SK-N-SH (cell line): ENCODE measurements around the gene OLFM4. TPM values are rescaled to one million over a fixed set of nuclear protein-coding genes. Genes with fewer than 3 reads are reported as not detected.
A peak's percentile ranks its signal among the peaks of the same experiment; 100 is the strongest.

ENCODE experiments used
- CTCF ChIA-PET: fragments of 300-600, 350-600 bp; formaldehyde crosslinking; extraction: SDS; loops from one replicate; lab custom pipeline; 2021; lab: Yijun Ruan, JAX
- POLR2A ChIA-PET: fragments of 350-600 bp; sonication (Branson Sonifier 250); formaldehyde crosslinking; extraction: SDS; loops from one replicate; lab custom pipeline; 2020; ENCODE audit warnings: antibody characterized with exemption, inconsistent platforms; lab: Yijun Ruan, JAX
- DNase-seq: peaks from one replicate; pipeline ENCODE4 v3.0.0; 2012
- H2AFZ ChIP-seq: fragments of 200-600 bp; sonication (generic); 2 replicates; pipeline ENCODE4 v1.8.1; 2016; ENCODE audit warnings: antibody characterized with exemption, mild to moderate bottlenecking, low read depth
- H3F3A ChIP-seq: fragments of 200-600 bp; sonication (generic); replicated peaks from 2 replicates; pipeline ENCODE3; 2016; ENCODE audit warnings: antibody characterized with exemption, mild to moderate bottlenecking; ENCODE audit not compliant: insufficient read depth
- H3K27ac ChIP-seq, 2 experiments: fragments of 200-500 bp in 1 of 2; fragments of 200-600 bp in 1 of 2; sonication (Bioruptor generic) in 1 of 2; sonication (generic), shearing (Covaris generic) in 1 of 2; 2 replicates each; pipeline versions ENCODE4 v1.5.1 to v1.6.1; 2014 to 2016; ENCODE audit warnings: low read depth in 2 of 2, inconsistent platforms in 1 of 2, low read length in 1 of 2, mild to moderate bottlenecking in 1 of 2, mixed read lengths in 1 of 2
- H3K27me3 ChIP-seq: fragments of 200-600 bp; sonication (generic), shearing (Covaris generic); 2 replicates; pipeline ENCODE4 v1.6.1; 2016; ENCODE audit warnings: mixed run types; ENCODE audit not compliant: insufficient read depth
- H3K36me3 ChIP-seq, 2 experiments: fragments of 200-500 bp in 1 of 2; fragments of 200-600 bp in 1 of 2; sonication (Bioruptor generic) in 1 of 2; sonication (generic) in 1 of 2; replicated peaks in 1 of 2; 2 replicates each; pipeline versions ENCODE3 to v1.5.1; 2014 to 2016; ENCODE audit warnings: low read length in 1 of 2, mild to moderate bottlenecking in 1 of 2; ENCODE audit not compliant: insufficient read depth in 2 of 2, control insufficient read depth in 1 of 2
- H3K4me1 ChIP-seq, 2 experiments: fragments of 200-500 bp in 1 of 2; fragments of 200-600 bp in 1 of 2; sonication (Bioruptor generic) in 1 of 2; sonication (generic), shearing (Covaris generic) in 1 of 2; 2 replicates each; pipeline versions ENCODE4 v1.5.1 to v1.6.1; 2014 to 2016; ENCODE audit warnings: low read depth in 1 of 2, low read length in 1 of 2, mixed run types in 1 of 2; ENCODE audit not compliant: insufficient read depth in 2 of 2, control insufficient read depth in 1 of 2
- H3K4me2 ChIP-seq: fragments of 200-600 bp; sonication (generic), shearing (Covaris generic); 2 replicates; pipeline ENCODE4 v1.6.1; 2017; ENCODE audit warnings: mixed run types
- H3K4me3 ChIP-seq, 2 experiments: fragments of 200-500 bp in 1 of 2; fragments of 200-600 bp in 1 of 2; sonication (Bioruptor generic) in 1 of 2; sonication (generic), shearing (Covaris generic) in 1 of 2; 2 replicates each; pipeline versions ENCODE4 v1.5.1 to v1.8.1; 2014 to 2016; ENCODE audit warnings: low read depth in 2 of 2, inconsistent platforms in 1 of 2, low read length in 1 of 2, mild to moderate bottlenecking in 1 of 2, mixed read lengths in 1 of 2, moderate library complexity in 1 of 2
- H3K79me2 ChIP-seq: fragments of 200-600 bp; sonication (generic); 2 replicates; pipeline ENCODE4 v1.8.1; 2017; ENCODE audit warnings: mild to moderate bottlenecking; ENCODE audit not compliant: insufficient read depth
- H3K9ac ChIP-seq: fragments of 200-600 bp; sonication (generic); 2 replicates; pipeline ENCODE4 v1.6.1; 2017; ENCODE audit warnings: mixed run types
- H3K9me2 ChIP-seq: fragments of 200-600 bp; sonication (generic); 2 replicates; pipeline ENCODE4 v1.6.1; 2017; ENCODE audit warnings: mixed run types
- H3K9me3 ChIP-seq: fragments of 200-600 bp; sonication (generic); 2 replicates; pipeline ENCODE4 v1.6.1; 2017; ENCODE audit warnings: mixed run types, mild to moderate bottlenecking, moderate library complexity
- H4K20me1 ChIP-seq: fragments of 200-600 bp; sonication (generic); 2 replicates; pipeline ENCODE4 v1.6.1; 2017; ENCODE audit warnings: mild to moderate bottlenecking, mixed run types; ENCODE audit not compliant: insufficient read depth
- CHD2 ChIP-seq: fragments of 150-350 bp; IDR thresholded peaks from 2 replicates; pipeline ENCODE4 v1.6.1; 2018; ENCODE audit warnings: low read length; ENCODE audit not compliant: partially characterized antibody
- CTCF ChIP-seq: fragments of 200-600 bp; sonication (generic); IDR thresholded peaks from 2 replicates; pipeline ENCODE4 v1.6.1; 2017; ENCODE audit warnings: antibody characterized with exemption, mild to moderate bottlenecking, moderate library complexity
- EP300 ChIP-seq, 2 experiments: IDR thresholded peaks; 2 replicates each; pipeline versions ENCODE4 v1.4.0 to v1.6.1; 2012; ENCODE audit warnings: borderline replicate concordance in 1 of 2, low read depth in 1 of 2, low read length in 1 of 2
- EZH2phosphoT487 ChIP-seq: fragments of 200-600 bp; sonication (generic); IDR thresholded peaks from 2 replicates; pipeline ENCODE4 v1.6.1; 2017; ENCODE audit warnings: low read depth, mixed run types, mild to moderate bottlenecking, antibody characterized with exemption, moderate library complexity, borderline replicate concordance
- FOSL2 ChIP-seq: IDR thresholded peaks from 2 replicates; pipeline ENCODE4 v1.4.0; 2012; ENCODE audit warnings: low read depth, mild to moderate bottlenecking, moderate library complexity, borderline replicate concordance
- FOXJ3 ChIP-seq: sonication (generic); formaldehyde crosslinking; IDR thresholded peaks from 2 replicates; pipeline ENCODE4 v1.5.1; 2020; ENCODE audit warnings: mild to moderate bottlenecking, missing genetic modification reagents
- FOXM1 ChIP-seq: IDR thresholded peaks from 2 replicates; pipeline ENCODE4 v1.4.0; 2012; ENCODE audit warnings: low read depth, mild to moderate bottlenecking
- GABPA ChIP-seq: IDR thresholded peaks from 2 replicates; pipeline ENCODE4 v1.4.0; 2012; ENCODE audit warnings: low read depth, mild to moderate bottlenecking
- IRF3 ChIP-seq: fragments of 150-350 bp; IDR thresholded peaks from 2 replicates; pipeline ENCODE4 v1.6.1; 2016; ENCODE audit warnings: mild to moderate bottlenecking, low read depth, low read length
- JUND ChIP-seq: IDR thresholded peaks from 2 replicates; pipeline ENCODE4 v1.4.0; 2012
- PBX3 ChIP-seq: IDR thresholded peaks from 2 replicates; pipeline ENCODE4; 2012
- POLR2AphosphoS5 ChIP-seq: IDR thresholded peaks from 2 replicates; pipeline ENCODE4 v1.6.1; 2012; ENCODE audit warnings: low read depth, low read length
- RAD21 ChIP-seq: IDR thresholded peaks from 2 replicates; pipeline ENCODE4 v1.6.1; 2012; ENCODE audit warnings: mild to moderate bottlenecking, low read length
- RCOR1 ChIP-seq: fragments of 150-350 bp; IDR thresholded peaks from 2 replicates; pipeline ENCODE4 v1.6.1; 2017; ENCODE audit warnings: antibody characterized with exemption, low read length
- SMC3 ChIP-seq: IDR thresholded peaks from 2 replicates; pipeline ENCODE4 v1.6.1; 2012; ENCODE audit warnings: low read depth, low read length, improper control_type of control experiment
- TAF1 ChIP-seq: IDR thresholded peaks from 2 replicates; pipeline ENCODE4 v1.6.1; 2012; ENCODE audit warnings: low read depth, mild to moderate bottlenecking, low read length, moderate library complexity, borderline replicate concordance
- TCF12 ChIP-seq: IDR thresholded peaks from 2 replicates; pipeline ENCODE4 v1.4.0; 2012
- TEAD4 ChIP-seq: IDR thresholded peaks from 2 replicates; pipeline ENCODE4 v1.4.0; 2012; ENCODE audit warnings: mild to moderate bottlenecking, borderline replicate concordance; ENCODE audit not compliant: insufficient read depth
- USF1 ChIP-seq: IDR thresholded peaks from 2 replicates; pipeline ENCODE4 v1.4.0; 2012; ENCODE audit warnings: low read depth, borderline replicate concordance
- USF2 ChIP-seq: fragments of 150-350 bp; IDR thresholded peaks from 2 replicates; pipeline ENCODE4 v1.6.1; 2017; ENCODE audit warnings: antibody characterized with exemption, low read length, low read depth, borderline replicate concordance
- WGBS: methylation state at CpG from one replicate; pipeline ENCODE4 v1.1.6; 2017; ENCODE audit warnings: low lambda C conversion rate; 5-methylcytosine and 5-hydroxymethylcytosine counted together
- polyA plus RNA-seq, 3 experiments: library from polyadenylated mRNA; depleted of rRNA; stranded (reverse); fragments of >200 nt; gene quantifications; 2 replicates each; pipeline ENCODE4 v1.2.3, GENCODE V29; 2012
- TF ChIP-seq, protein P1 (sequence below): IDR thresholded peaks from 2 replicates; pipeline ENCODE4 v1.4.0; 2012; ENCODE audit warnings: low read depth, borderline replicate concordance

The OLFM4 gene
- polyA plus RNA-seq, 1 of the 3 experiments (the other 2 are of a cell fraction) = not detected

DNA sequence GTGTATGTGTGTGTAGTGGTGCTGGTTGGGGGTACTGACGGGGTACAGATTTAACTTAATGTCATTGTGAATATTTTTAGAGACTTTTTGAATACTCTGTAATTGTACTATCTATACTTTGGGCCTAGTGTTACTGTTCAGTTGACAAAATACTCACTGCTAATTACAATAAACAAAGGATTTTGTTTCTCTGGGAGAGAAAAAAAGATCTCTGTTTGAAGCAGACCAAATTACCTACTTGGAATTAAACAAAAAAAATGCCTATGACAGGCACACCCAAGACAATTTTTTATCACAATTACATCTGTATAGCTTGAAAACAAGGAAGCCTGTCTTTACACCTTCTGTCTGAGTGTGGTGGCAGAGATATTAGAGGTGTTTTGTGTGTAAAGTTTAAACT is 45.1 kb downstream of the OLFM4 start (continued):
- TF ChIP-seq USF2 (no peak), GABPA (no peak), CHD2 (no peak), USF1 (no peak)

DNA sequence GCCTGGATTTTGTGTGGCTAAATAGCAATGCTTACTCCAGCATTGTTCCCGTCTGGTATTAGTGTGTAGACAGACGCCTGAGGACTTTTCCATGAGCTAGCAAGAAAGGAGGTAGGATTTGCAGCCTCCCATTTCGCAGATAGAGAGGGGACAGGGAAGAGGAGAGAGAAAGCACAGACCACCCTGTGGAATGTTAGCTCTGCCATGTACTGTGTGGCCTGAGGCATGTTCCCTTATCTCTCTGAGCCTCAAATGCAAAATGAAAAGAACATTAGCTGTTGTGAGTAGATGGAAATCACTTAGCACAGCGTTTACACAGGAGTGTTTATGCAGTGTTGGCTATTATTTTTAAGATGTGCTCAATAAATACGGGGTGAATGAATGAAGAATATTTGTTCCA is 45.5 kb downstream of the OLFM4 start:
- Histone ChIP-seq H3K4me2 (no peak overlapping the region), H2AFZ (no peak overlapping the region), H3K4me3 (no peak overlapping the region), H3K4me1 (peaks cover 0 to 20% of the 10 kb centered on the region in 2 experiments; a peak in 2 of 4 replicates), H3K27ac (peak overlapping the region in 1 of 2 experiments; percentile 79; a peak in 1 of 4 replicates), H4K20me1 (no peaks in the 10 kb centered on the region), H3F3A (no peaks in the 10 kb centered on the region), H3K9ac (no peak overlapping the region), H3K36me3 (no peaks in the 10 kb centered on the region), H3K79me2 (no peaks in the 10 kb centered on the region), H3K9me2 (no peaks in the 10 kb centered on the region), H3K9me3 (no peaks in the 10 kb centered on the region), H3K27me3 (no peaks in the 10 kb centered on the region)
- DNase-seq = peak; percentile 61
- POLR2A ChIA-PET = no interaction called here
- CTCF ChIA-PET = interaction anchor here (0.8 to 3.5 kb wide), 9 partner anchors 12 to 409 kb away, joined by 3 to 19 read pairs (median 4); no protein-coding TSS in a partner anchor
- 13% methylated on average over 5 of the region's 5 CpGs for WGBS
- TF ChIP-seq SMC3 = no peak
- TF ChIP-seq POLR2AphosphoS5 = no peak
- no peak for TF ChIP-seq GABPA
- peak; percentile 22; the same call in 1 of the 2 replicates for TF ChIP-seq TCF12
- no peak for TF ChIP-seq USF1
- TF ChIP-seq, protein P1, sequence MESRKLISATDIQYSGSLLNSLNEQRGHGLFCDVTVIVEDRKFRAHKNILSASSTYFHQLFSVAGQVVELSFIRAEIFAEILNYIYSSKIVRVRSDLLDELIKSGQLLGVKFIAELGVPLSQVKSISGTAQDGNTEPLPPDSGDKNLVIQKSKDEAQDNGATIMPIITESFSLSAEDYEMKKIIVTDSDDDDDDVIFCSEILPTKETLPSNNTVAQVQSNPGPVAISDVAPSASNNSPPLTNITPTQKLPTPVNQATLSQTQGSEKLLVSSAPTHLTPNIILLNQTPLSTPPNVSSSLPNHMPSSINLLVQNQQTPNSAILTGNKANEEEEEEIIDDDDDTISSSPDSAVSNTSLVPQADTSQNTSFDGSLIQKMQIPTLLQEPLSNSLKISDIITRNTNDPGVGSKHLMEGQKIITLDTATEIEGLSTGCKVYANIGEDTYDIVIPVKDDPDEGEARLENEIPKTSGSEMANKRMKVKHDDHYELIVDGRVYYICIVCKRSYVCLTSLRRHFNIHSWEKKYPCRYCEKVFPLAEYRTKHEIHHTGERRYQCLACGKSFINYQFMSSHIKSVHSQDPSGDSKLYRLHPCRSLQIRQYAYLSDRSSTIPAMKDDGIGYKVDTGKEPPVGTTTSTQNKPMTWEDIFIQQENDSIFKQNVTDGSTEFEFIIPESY = no peak
- TF ChIP-seq RAD21 = peak; percentile 9; the same call in 1 of the 2 replicates
- TF ChIP-seq CTCF = no peak
- no peak for TF ChIP-seq JUND
- TF ChIP-seq PBX3 = no peak
- TF ChIP-seq EZH2phosphoT487 = no peak
- TF ChIP-seq EP300 (IDR thresholded peaks at IDR 0.05; ENCODE audit: borderline replicate concordance in 1 of 2, low read depth in 1 of 2, low read length in 1 of 2) = peak in 1 of 2 experiments; percentile 90; a peak in 2 of 4 replicates
- no peak for TF ChIP-seq USF2
- TF ChIP-seq TAF1 = no peak
- no peak for TF ChIP-seq TEAD4
- TF ChIP-seq FOSL2 = no peak
- TF ChIP-seq FOXM1 = no peak
- no peak; the same call in 1 of the 2 replicates for TF ChIP-seq FOXJ3 (CRISPR knock-in tag)
- TF ChIP-seq IRF3 = no peak
- TF ChIP-seq CHD2 = peak; percentile 63
- peak; percentile 98 for TF ChIP-seq RCOR1
